Colon (tissue), 2 donors: ENCODE data around the gene SEMA7A.
"Not testable (repeated sequence)": the region's sequence is repeated elsewhere in the genome, so short reads cannot be mapped to it uniquely, and the experiment has no call there.

Experiments used
- FAIRE-seq: peaks from 2 replicates; lab custom pipeline; 2012; peaks lifted over from hg19 to GRCh38; lab: Jason Lieb, UNC
- donor health status: control.
- donor health status: control.

The SEMA7A gene, protein sequence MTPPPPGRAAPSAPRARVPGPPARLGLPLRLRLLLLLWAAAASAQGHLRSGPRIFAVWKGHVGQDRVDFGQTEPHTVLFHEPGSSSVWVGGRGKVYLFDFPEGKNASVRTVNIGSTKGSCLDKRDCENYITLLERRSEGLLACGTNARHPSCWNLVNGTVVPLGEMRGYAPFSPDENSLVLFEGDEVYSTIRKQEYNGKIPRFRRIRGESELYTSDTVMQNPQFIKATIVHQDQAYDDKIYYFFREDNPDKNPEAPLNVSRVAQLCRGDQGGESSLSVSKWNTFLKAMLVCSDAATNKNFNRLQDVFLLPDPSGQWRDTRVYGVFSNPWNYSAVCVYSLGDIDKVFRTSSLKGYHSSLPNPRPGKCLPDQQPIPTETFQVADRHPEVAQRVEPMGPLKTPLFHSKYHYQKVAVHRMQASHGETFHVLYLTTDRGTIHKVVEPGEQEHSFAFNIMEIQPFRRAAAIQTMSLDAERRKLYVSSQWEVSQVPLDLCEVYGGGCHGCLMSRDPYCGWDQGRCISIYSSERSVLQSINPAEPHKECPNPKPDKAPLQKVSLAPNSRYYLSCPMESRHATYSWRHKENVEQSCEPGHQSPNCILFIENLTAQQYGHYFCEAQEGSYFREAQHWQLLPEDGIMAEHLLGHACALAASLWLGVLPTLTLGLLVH

GRCh38 chr15:74433592-74434262 is at the start of gene SEMA7A:
TSS of gene SEMA7A (minus strand) at chr15:74433958. CDS start at chr15:74433918, 40 bp downstream.
- no peak for FAIRE-seq

DNA sequence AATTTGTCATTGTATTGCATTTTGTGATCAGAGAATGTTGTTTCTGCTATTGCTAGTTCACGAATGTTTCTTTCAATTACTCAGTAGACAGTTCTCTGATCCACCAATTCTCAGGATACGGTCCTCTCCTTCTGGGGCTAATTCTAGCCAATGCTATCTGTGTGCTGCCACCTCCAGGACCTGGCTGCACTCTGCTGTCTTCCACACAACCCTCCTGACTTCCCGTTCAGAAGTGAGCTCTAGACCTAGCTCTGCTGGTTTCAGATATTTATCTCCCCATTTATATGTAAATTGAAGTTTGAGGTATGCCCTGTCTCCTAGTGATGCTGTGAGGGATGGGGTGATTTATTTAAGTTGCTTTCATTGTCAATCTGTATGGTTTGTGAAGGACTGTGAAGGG is 48.9 kb upstream of the SEMA7A start:
- no peak for FAIRE-seq

GRCh38 chr15:74480364-74480763 is 46.6 kb upstream of the SEMA7A start:
- FAIRE-seq, result not testable (repeated sequence)

DNA sequence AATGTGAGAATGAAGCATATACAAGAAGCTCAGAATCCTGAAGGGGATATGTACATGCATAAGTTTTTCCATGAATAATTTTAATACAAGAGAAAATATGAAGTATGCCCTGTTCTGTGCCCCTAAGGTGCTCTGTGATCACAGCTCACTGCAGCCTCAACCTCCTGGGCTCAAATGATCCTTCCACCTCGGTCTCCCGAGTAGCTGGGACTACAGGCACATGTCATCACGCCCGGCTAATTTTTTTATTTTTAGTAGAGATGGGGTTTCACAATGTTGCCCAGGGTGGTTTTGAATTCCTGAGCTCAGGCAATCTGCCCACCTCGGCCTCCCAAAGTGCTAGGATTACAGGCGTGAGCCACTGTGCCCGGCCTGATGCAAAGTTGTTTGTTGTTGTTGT is 37.9 kb upstream of the SEMA7A start:
- FAIRE-seq, result not testable (repeated sequence)

DNA sequence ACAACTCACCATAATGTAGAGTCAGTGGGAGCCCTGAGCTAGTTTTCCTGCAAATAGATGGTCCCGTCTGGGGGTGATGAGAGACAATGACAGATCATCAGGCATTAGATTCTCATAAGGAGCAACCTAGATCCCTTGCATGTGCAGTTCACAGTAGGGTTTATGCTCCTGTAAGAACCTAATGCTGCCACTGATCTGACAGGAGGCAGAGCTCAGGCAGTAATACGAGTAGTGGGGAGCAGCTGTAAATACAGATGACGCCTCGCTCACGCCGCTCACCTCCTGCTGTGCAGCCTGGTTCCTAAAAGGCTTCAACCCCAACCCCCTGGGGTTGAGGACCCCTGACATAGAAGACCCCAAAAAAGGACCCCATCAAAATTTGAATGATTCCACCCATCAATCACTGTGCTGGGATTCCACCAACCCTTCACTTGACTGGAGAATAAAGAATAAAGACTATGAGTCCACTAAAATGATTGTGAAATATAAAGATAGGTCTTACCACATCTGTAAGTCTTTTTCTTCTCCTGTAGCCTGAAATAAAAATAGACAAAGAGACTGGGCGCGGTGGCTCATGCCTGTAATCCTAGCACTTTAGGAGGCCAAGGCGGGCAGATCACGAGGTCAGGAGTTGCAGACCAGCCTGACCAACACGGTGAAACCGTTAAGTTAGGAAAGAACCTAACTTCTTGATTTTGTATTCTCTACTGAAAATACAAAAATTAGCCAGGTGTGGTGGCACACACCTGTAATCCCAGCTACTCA is 37.1 kb upstream of the SEMA7A start:
- no peak for FAIRE-seq

- FAIRE-seq, result no peak
Observed at GRCh38 chr15:74468341-74469032, 34.7 kb upstream of the SEMA7A start.

DNA sequence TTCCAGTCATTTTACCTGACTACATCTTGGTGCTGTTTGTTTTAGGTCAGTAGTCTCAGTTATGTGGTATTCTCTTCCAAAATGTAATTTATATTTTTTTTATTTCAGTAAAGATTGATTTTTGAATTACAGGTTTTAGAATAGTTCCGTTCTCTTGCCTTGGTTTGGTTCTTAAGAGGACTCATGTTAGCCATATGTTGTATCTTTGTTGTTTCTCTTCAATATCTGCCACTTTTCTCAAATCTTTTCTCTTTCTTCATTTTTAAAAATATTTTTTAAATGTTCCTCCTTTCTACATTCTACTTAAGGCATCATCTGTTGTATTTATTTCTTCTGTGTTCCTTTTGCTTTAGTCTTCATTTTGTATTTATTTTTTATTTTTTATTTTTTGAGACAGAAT is 32.8 kb upstream of the SEMA7A start:
- no peak for FAIRE-seq

- FAIRE-seq, result no peak
Observed at GRCh38 chr15:74464897-74465296, 31.1 kb upstream of the SEMA7A start.

DNA sequence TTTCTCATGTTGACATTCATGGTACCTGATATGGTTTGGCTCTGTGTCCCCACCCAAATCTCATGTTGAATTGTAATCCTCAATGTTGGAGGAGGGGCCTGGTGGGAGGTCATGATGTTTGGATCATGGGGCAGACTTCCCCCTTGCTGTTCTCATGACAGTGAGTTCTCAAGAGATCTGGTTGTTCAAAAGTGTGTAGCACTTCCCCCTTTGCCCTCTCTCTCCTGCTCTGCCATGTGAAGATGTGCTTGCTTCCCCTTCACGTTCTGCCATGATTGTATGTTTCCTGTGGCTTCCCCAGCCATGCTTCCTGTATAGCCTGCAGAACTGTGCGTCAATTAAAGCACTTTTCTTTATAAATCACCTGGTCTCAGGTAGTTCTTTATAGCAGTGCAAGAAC is 30.5 kb upstream of the SEMA7A start:
- no peak for FAIRE-seq

DNA sequence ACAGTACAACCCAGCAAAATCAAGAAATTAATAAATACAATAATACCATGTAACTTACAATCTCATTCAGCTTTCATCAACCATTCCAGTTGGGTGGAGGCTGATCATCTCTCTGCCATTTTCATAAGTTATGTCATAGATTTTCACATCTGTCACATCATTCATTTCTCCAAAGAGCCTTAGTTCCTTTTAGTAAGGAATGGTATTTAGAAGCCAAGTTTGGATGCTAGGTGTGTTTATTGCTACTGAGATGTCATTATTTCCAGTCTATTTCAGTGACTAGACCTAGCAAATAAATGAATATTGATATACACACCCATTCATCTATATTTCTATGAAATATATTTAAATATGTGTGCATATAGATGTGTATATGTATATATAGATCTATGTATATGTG is 29.9 kb upstream of the SEMA7A start:
- FAIRE-seq, result no peak

GRCh38 chr15:74461847-74462511 is 28.2 kb upstream of the SEMA7A start:
- FAIRE-seq, result no peak

- FAIRE-seq, result no peak
Observed at GRCh38 chr15:74460871-74461846, 27.4 kb upstream of the SEMA7A start, which contains the start of gene UBL7. TSS of gene UBL7 (minus strand) at chr15:74461160. CDS start at chr15:74458867, 2,293 bp downstream.

DNA sequence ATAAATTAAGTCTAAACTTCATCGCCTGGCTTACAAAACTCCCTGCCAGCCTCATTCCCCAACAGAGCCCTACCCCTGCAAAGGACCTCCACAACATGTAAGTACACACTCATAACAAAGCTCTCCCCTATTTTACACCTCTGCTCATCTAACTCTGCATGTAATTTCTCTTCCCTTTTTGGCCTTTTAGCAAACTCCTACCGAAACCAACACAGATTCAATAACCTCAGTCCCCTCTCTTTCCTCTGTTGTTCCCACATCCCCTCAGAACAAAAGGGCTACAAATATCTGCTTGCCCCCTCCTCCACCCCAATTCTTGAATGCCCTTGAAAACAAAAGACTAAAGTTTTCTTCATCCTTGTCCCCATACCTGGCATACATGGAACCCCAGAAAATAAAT is 26.5 kb upstream of the SEMA7A start:
- FAIRE-seq, result no peak

- not testable (repeated sequence) for FAIRE-seq
Observed at GRCh38 chr15:74459798-74460197, 26.0 kb upstream of the SEMA7A start.

DNA sequence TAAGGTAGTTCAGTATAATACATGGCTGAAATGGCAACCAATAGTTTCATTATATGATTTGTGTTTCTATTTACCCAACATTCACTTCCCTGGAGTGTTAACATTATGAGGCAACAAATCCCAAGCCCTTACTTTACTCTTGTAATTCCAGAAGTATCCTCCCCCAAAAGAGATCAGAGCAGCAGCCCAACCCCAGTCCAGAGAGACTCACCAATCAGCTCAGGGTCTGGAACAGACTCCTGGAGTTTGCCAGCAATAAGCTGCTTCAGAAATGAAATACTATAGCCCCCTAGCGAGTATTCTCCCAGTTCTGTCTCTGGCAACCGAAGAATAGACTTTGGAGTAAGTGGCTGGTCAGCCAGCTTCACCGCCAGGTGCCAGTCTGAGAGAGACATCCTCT is 24.7 kb upstream of the SEMA7A start:
- FAIRE-seq, result no peak

GRCh38 chr15:74457036-74457435 is 23.3 kb upstream of the SEMA7A start:
- FAIRE-seq, result not testable (repeated sequence)

GRCh38 chr15:74454764-74455500 is 21.2 kb upstream of the SEMA7A start:
- FAIRE-seq, result no peak

DNA sequence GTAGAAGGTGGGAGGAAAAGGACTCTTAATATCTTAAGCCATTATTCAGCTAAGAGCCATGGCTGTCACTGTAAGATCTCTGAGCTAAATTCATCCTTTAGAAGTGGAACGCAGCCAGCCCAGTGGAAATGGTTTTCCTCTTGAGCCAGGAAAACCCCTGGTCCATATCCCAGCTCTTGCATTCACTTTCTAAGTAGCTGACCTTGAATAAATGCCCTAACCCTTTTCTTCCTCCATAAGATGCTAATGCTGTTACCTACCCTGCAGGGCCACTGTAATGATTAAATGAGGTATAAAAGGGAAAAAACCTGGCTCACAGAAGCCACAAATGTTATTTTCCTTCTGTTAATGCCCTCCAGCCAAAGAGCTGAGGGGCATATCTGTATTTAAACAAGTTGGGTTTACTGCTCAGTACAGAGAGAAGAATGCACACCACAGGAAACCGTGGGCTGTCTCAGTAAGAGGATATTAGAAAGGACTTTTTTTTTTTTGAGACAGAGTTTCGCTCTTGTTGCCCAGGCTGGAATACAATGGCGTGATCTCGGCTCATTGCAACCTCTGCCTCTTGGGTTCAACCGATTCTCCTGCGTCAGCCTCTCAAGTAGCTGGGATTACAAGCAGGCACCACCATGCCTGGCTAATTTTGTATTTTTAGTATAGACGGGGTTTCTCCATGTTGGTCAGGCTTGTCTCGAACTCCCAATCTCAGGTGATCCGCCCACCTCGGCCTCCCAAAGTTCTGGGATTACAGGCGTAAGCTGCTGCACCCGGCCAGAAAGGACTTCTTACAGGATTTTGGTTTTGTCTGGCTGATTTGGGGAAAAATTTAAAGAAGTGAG is 20.4 kb upstream of the SEMA7A start:
- FAIRE-seq, result no peak
